ENCODE measurements around the gene RCC2. TPM values are rescaled to one million over a fixed set of nuclear protein-coding genes. Genes with fewer than 3 reads are reported as not detected.
"Not testable (repeated sequence)": the region's sequence is repeated elsewhere in the genome, so short reads cannot be mapped to it uniquely, and the experiment has no call there.

Gene RCC2
- 10 to 100 TPM; 11.2 to 25.9 (median 19.6) TPM for polyA plus RNA-seq

- 0 to 1% (median 0%) methylated on average over 74 to 75 of the region's 75 CpGs for WGBS, 3 donors
- peak within 1 kb of the TSS; percentile 24 for H3K27ac ChIP-seq (ENCODE audit: low read depth, low read length)
Observed at GRCh38 chr1:17439250-17440073, at the start of gene RCC2. RCC2 (minus strand) TSS chr1:17439677; CDS start chr1:17438514, 1,163 bp downstream.

- no peak overlapping the region for H3K27ac ChIP-seq (ENCODE audit: low read depth, low read length)
- WGBS, 3 donors = 68 to 77% (median 71%) methylated on average over 9 of the region's 9 CpGs
Observed at GRCh38 chr1:17486242-17486641, 46.8 kb upstream of the RCC2 start.

- no peak overlapping the region for H3K27ac ChIP-seq (ENCODE audit: low read depth, low read length)
- 52 to 60% (median 57%) methylated on average over 10 of the region's 10 CpGs for WGBS, 3 donors
Observed at GRCh38 chr1:17485281-17485680, 45.8 kb upstream of the RCC2 start.

GRCh38 chr1:17481981-17482380 lies 42.5 kb upstream of the RCC2 start:
- WGBS, 3 donors = 85 to 87% (median 87%) methylated on average over 10 of the region's 10 CpGs

GRCh38 chr1:17480846-17481245 lies 41.4 kb upstream of the RCC2 start:
- WGBS, 3 donors = 77 to 88% (median 82%) methylated on average over 7 of the region's 7 CpGs
- H3K27ac ChIP-seq (ENCODE audit: low read depth, low read length) = no peak overlapping the region

More at GRCh38 chr1:17481981-17482380, 42.5 kb upstream of the RCC2 start:
- H3K27ac ChIP-seq (ENCODE audit: low read depth, low read length) = not testable (repeated sequence)

GRCh38 chr1:17475752-17476151 lies 36.3 kb upstream of the RCC2 start:
- 53 to 68% (median 62%) methylated on average over 3 of the region's 3 CpGs for WGBS, 3 donors
- H3K27ac ChIP-seq (ENCODE audit: low read depth, low read length) = no peak overlapping the region

- not testable (repeated sequence) for H3K27ac ChIP-seq (ENCODE audit: low read depth, low read length)
- 85 to 91% (median 89%) methylated on average over 20 of the region's 20 CpGs for WGBS, 3 donors
Observed at GRCh38 chr1:17474836-17475555, 35.5 kb upstream of the RCC2 start.

GRCh38 chr1:17472814-17473213 lies 33.3 kb upstream of the RCC2 start:
- 54 to 77% (median 71%) methylated on average over 5 of the region's 5 CpGs for WGBS, 3 donors
- H3K27ac ChIP-seq (ENCODE audit: low read depth, low read length) = no peak overlapping the region

- no peak overlapping the region for H3K27ac ChIP-seq (ENCODE audit: low read depth, low read length)
- 78 to 82% (median 79%) methylated on average over 2 of the region's 2 CpGs for WGBS, 3 donors
Observed at GRCh38 chr1:17471393-17471792, 31.9 kb upstream of the RCC2 start.

- H3K27ac ChIP-seq (ENCODE audit: low read depth, low read length) = no peak overlapping the region
- 62 to 67% (median 64%) methylated on average over 11 of the region's 11 CpGs for WGBS, 3 donors
Observed at GRCh38 chr1:17470021-17470799, 30.7 kb upstream of the RCC2 start.

GRCh38 chr1:17468357-17469265 lies 29.1 kb upstream of the RCC2 start:
- not testable (repeated sequence) for H3K27ac ChIP-seq (ENCODE audit: low read depth, low read length)
- WGBS, 3 donors = 84 to 91% (median 89%) methylated on average over 16 of the region's 16 CpGs

GRCh38 chr1:17466359-17466758 lies 26.9 kb upstream of the RCC2 start:
- 67 to 75% (median 72%) methylated on average over 6 of the region's 6 CpGs for WGBS, 3 donors
- no peak overlapping the region for H3K27ac ChIP-seq (ENCODE audit: low read depth, low read length)

GRCh38 chr1:17465228-17465627 lies 25.8 kb upstream of the RCC2 start:
- no peak overlapping the region for H3K27ac ChIP-seq (ENCODE audit: low read depth, low read length)
- WGBS, 3 donors = 63 to 80% (median 76%) methylated on average over 6 of the region's 6 CpGs

- H3K27ac ChIP-seq (ENCODE audit: low read depth, low read length) = no peak overlapping the region
Observed at GRCh38 chr1:17463991-17464390, 24.5 kb upstream of the RCC2 start.

- 62 to 70% (median 70%) methylated on average over 5 of the region's 5 CpGs for WGBS, 3 donors
- no peak overlapping the region for H3K27ac ChIP-seq (ENCODE audit: low read depth, low read length)
Observed at GRCh38 chr1:17462669-17463068, 23.2 kb upstream of the RCC2 start.

- WGBS, 3 donors = 79 to 83% (median 80%) methylated on average over 10 of the region's 10 CpGs
- no peak overlapping the region for H3K27ac ChIP-seq (ENCODE audit: low read depth, low read length)
Observed at GRCh38 chr1:17460219-17460618, 20.7 kb upstream of the RCC2 start.

- WGBS, 3 donors = 78 to 84% (median 81%) methylated on average over 1 of the region's 1 CpG
- H3K27ac ChIP-seq (ENCODE audit: low read depth, low read length) = no peak overlapping the region
Observed at GRCh38 chr1:17458794-17459193, 19.3 kb upstream of the RCC2 start.

GRCh38 chr1:17452686-17453085 lies 13.2 kb upstream of the RCC2 start:
- WGBS, 3 donors = 83 to 90% (median 84%) methylated on average over 4 of the region's 4 CpGs
- no peak overlapping the region for H3K27ac ChIP-seq (ENCODE audit: low read depth, low read length)

Measured in adipose tissue (tissue), 3 donors.